ENCODE results near the gene PRKCE. TPM values are rescaled to one million over a fixed set of nuclear protein-coding genes. Genes with fewer than 3 reads are reported as not detected.

Gene PRKCE
- polyA plus RNA-seq, 1 of the 3 experiments (the other 2 are of a cell fraction): 16.3 TPM

DNA sequence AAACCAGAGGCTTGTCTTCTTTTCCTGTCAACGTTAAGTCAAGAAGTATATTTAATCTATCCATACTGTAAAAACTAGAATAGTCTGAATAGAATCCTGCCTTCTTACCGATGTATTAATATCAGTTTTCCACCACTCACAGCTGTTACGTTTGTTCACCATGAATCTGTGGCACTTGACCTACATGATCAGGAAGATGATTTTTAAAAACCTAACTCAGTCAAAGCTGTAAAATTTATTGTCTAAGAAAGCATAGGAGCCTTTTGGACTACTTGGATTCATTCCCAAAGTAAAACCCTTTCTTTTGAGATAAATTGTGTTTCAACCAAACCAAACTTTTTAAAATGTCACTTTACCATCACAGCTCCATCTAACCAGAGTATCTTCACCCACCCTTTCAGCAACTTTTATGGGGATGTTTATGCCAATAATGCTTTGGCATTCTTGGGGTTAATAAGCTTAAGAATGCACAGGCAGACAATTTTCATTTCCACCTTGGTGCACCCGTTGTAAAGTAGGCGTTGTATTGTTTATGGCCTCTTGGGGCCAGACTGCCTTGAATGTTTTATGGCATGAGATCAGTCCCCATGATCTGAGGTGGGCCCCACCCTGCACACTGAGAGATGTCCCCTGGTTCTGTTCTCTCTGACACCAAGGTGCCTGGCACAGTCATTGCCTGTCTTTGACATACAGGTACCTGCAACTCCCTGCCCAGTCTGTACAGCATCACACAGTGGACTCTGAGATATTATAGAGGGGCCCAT lies 469.5 kb downstream of the PRKCE start:
- ChIA-PET CTCF (interaction anchor here (0.9 to 2.9 kb wide), 3 partner anchors 10 to 58 kb away, joined by 3 to 8 read pairs (median 3); no protein-coding TSS in a partner anchor), POLR2A (no interaction called here)
- Histone ChIP-seq H3K4me1 (ENCODE audit: control insufficient read depth in 1 of 2, insufficient read depth in 2 of 2, low read depth in 1 of 2, low read length in 1 of 2) (peaks cover 19 to 24% of the 10 kb centered on the region in 2 experiments), H3K4me3 (ENCODE audit: low read depth in 2 of 2, low read length in 1 of 2) (no peak overlapping the region), H3K9me2 (no peaks in the 10 kb centered on the region), H3K9ac (no peak overlapping the region), H3F3A (replicated peaks; ENCODE audit: insufficient read depth) (no peaks in the 10 kb centered on the region), H3K36me3 (replicated peaks in 1 of 2; ENCODE audit: control insufficient read depth in 1 of 2, insufficient read depth in 2 of 2, low read length in 1 of 2) (peaks cover 0 to 4% of the 10 kb centered on the region in 2 experiments), H3K9me3 (no peaks in the 10 kb centered on the region), H3K79me2 (ENCODE audit: insufficient read depth) (peaks cover 5% of the 10 kb centered on the region; the same call in 1 of the 2 replicates), H4K20me1 (ENCODE audit: insufficient read depth) (no peaks in the 10 kb centered on the region), H3K4me2 (no peak overlapping the region), H2AFZ (ENCODE audit: low read depth) (no peak overlapping the region), H3K27ac (ENCODE audit: low read depth in 2 of 2, low read length in 1 of 2) (no peak overlapping the region), H3K27me3 (ENCODE audit: insufficient read depth) (no peaks in the 10 kb centered on the region)
- 90% methylated on average over 5 of the region's 5 CpGs for WGBS (ENCODE audit: low lambda C conversion rate)
- no peak for DNase-seq
- TF ChIP-seq, protein P1, sequence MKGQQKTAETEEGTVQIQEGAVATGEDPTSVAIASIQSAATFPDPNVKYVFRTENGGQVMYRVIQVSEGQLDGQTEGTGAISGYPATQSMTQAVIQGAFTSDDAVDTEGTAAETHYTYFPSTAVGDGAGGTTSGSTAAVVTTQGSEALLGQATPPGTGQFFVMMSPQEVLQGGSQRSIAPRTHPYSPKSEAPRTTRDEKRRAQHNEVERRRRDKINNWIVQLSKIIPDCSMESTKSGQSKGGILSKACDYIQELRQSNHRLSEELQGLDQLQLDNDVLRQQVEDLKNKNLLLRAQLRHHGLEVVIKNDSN (IDR thresholded peaks at IDR 0.05; ENCODE audit: borderline replicate concordance, low read depth): no peak
- TF ChIP-seq GATA2 (CRISPR knock-in tag; IDR thresholded peaks at IDR 0.05): no peak
- TF ChIP-seq, protein P2, sequence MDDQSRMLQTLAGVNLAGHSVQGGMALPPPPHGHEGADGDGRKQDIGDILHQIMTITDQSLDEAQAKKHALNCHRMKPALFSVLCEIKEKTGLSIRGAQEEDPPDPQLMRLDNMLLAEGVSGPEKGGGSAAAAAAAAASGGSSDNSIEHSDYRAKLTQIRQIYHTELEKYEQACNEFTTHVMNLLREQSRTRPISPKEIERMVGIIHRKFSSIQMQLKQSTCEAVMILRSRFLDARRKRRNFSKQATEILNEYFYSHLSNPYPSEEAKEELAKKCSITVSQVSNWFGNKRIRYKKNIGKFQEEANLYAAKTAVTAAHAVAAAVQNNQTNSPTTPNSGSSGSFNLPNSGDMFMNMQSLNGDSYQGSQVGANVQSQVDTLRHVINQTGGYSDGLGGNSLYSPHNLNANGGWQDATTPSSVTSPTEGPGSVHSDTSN (IDR thresholded peaks at IDR 0.05): no peak
- TF ChIP-seq ELF1 (IDR thresholded peaks at IDR 0.05): no peak
- TF ChIP-seq NRF1 (IDR thresholded peaks at IDR 0.05; ENCODE audit: low read depth, low read length): no peak
- TF ChIP-seq, protein P3, sequence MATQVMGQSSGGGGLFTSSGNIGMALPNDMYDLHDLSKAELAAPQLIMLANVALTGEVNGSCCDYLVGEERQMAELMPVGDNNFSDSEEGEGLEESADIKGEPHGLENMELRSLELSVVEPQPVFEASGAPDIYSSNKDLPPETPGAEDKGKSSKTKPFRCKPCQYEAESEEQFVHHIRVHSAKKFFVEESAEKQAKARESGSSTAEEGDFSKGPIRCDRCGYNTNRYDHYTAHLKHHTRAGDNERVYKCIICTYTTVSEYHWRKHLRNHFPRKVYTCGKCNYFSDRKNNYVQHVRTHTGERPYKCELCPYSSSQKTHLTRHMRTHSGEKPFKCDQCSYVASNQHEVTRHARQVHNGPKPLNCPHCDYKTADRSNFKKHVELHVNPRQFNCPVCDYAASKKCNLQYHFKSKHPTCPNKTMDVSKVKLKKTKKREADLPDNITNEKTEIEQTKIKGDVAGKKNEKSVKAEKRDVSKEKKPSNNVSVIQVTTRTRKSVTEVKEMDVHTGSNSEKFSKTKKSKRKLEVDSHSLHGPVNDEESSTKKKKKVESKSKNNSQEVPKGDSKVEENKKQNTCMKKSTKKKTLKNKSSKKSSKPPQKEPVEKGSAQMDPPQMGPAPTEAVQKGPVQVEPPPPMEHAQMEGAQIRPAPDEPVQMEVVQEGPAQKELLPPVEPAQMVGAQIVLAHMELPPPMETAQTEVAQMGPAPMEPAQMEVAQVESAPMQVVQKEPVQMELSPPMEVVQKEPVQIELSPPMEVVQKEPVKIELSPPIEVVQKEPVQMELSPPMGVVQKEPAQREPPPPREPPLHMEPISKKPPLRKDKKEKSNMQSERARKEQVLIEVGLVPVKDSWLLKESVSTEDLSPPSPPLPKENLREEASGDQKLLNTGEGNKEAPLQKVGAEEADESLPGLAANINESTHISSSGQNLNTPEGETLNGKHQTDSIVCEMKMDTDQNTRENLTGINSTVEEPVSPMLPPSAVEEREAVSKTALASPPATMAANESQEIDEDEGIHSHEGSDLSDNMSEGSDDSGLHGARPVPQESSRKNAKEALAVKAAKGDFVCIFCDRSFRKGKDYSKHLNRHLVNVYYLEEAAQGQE (IDR thresholded peaks at IDR 0.05; ENCODE audit: low read depth, low read length): no peak
- no peak for TF ChIP-seq NFIC (IDR thresholded peaks at IDR 0.05; ENCODE audit: borderline replicate concordance)
- TF ChIP-seq TEAD4 (IDR thresholded peaks at IDR 0.05; ENCODE audit: borderline replicate concordance, insufficient read depth): no peak
- TF ChIP-seq MXI1 (IDR thresholded peaks at IDR 0.05; ENCODE audit: low read depth, low read length): no peak
- TF ChIP-seq, protein P4, sequence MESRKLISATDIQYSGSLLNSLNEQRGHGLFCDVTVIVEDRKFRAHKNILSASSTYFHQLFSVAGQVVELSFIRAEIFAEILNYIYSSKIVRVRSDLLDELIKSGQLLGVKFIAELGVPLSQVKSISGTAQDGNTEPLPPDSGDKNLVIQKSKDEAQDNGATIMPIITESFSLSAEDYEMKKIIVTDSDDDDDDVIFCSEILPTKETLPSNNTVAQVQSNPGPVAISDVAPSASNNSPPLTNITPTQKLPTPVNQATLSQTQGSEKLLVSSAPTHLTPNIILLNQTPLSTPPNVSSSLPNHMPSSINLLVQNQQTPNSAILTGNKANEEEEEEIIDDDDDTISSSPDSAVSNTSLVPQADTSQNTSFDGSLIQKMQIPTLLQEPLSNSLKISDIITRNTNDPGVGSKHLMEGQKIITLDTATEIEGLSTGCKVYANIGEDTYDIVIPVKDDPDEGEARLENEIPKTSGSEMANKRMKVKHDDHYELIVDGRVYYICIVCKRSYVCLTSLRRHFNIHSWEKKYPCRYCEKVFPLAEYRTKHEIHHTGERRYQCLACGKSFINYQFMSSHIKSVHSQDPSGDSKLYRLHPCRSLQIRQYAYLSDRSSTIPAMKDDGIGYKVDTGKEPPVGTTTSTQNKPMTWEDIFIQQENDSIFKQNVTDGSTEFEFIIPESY (IDR thresholded peaks at IDR 0.05; ENCODE audit: borderline replicate concordance, low read depth): no peak
- no peak for TF ChIP-seq RFX5 (IDR thresholded peaks at IDR 0.05; ENCODE audit: low read length)
- TF ChIP-seq, protein P5, sequence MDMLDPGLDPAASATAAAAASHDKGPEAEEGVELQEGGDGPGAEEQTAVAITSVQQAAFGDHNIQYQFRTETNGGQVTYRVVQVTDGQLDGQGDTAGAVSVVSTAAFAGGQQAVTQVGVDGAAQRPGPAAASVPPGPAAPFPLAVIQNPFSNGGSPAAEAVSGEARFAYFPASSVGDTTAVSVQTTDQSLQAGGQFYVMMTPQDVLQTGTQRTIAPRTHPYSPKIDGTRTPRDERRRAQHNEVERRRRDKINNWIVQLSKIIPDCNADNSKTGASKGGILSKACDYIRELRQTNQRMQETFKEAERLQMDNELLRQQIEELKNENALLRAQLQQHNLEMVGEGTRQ (IDR thresholded peaks at IDR 0.05; ENCODE audit: borderline replicate concordance, low read depth, low read length): no peak
- no peak for TF ChIP-seq RXRA (IDR thresholded peaks at IDR 0.05; ENCODE audit: borderline replicate concordance, low read depth)
- TF ChIP-seq, protein P6, sequence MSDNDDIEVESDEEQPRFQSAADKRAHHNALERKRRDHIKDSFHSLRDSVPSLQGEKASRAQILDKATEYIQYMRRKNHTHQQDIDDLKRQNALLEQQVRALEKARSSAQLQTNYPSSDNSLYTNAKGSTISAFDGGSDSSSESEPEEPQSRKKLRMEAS (IDR thresholded peaks at IDR 0.05; ENCODE audit: low read depth): no peak
- TF ChIP-seq SIN3A (IDR thresholded peaks at IDR 0.05; ENCODE audit: borderline replicate concordance, low read depth, low read length): no peak
- no peak for TF ChIP-seq JUND (IDR thresholded peaks at IDR 0.05)
- no peak for TF ChIP-seq CHD2 (IDR thresholded peaks at IDR 0.05; ENCODE audit: low read length, partially characterized antibody)
- TF ChIP-seq GABPA (IDR thresholded peaks at IDR 0.05; ENCODE audit: low read depth): no peak

All from SK-N-SH (cell line).